Loucy (cell line): ENCODE results near the gene CSTF3.

Experiments used
- H2AFZ ChIP-seq: fragments of 200-600 bp; sonication (generic); 2 replicates; pipeline ENCODE4 v1.6.0; 2016; ENCODE audit warnings: antibody characterized with exemption, mild to moderate bottlenecking, low read length, moderate library complexity
- H3F3A ChIP-seq: fragments of 200-600 bp; 2 replicates; pipeline ENCODE4 v1.6.0; 2016; ENCODE audit warnings: antibody characterized with exemption, low read depth, mild to moderate bottlenecking
- H3K27me3 ChIP-seq: fragments of 200-600 bp; sonication (generic); 2 replicates; pipeline ENCODE4 v1.6.1; 2014; ENCODE audit warnings: low read length, mild to moderate bottlenecking; ENCODE audit not compliant: insufficient read depth, poor library complexity, severe bottlenecking
- H3K36me3 ChIP-seq: fragments of 200-600 bp; sonication (generic); 2 replicates; pipeline ENCODE4 v1.6.1; 2016; ENCODE audit warnings: low read length; ENCODE audit not compliant: insufficient read depth
- H3K4me1 ChIP-seq: fragments of 200-600 bp; sonication (generic); 2 replicates; pipeline ENCODE4 v1.5.1; 2014; ENCODE audit warnings: low read length, mild to moderate bottlenecking; ENCODE audit not compliant: insufficient read depth, poor library complexity, severe bottlenecking
- H3K4me2 ChIP-seq: fragments of 200-600 bp; sonication (generic); 2 replicates; pipeline ENCODE4 v1.6.0; 2014; ENCODE audit warnings: antibody characterized with exemption, low read length, low read depth, mild to moderate bottlenecking; ENCODE audit not compliant: poor library complexity, severe bottlenecking
- H3K4me3 ChIP-seq: fragments of 200-600 bp; sonication (generic); 2 replicates; pipeline ENCODE4 v1.5.1; 2014; ENCODE audit warnings: low read length, mild to moderate bottlenecking, mixed read lengths; ENCODE audit not compliant: poor library complexity, severe bottlenecking
- H3K79me2 ChIP-seq: fragments of 200-600 bp; sonication (generic); 2 replicates; pipeline ENCODE4 v1.6.1; 2014; ENCODE audit warnings: low read length; ENCODE audit not compliant: insufficient read depth
- H3K9ac ChIP-seq: fragments of 200-600 bp; sonication (generic); 2 replicates; pipeline ENCODE4 v1.6.0; 2014; ENCODE audit warnings: mild to moderate bottlenecking, low read depth, low read length, moderate library complexity; ENCODE audit not compliant: poor library complexity, severe bottlenecking
- H3K9me2 ChIP-seq: fragments of 200-600 bp; sonication (generic); replicated peaks from 2 replicates; pipeline ENCODE4 v1.6.1; 2016; ENCODE audit warnings: low read depth, low read length, mixed read lengths
- H3K9me3 ChIP-seq: fragments of 200-600 bp; sonication (generic); 2 replicates; pipeline ENCODE4 v1.6.1; 2014; ENCODE audit warnings: mild to moderate bottlenecking, antibody characterized with exemption, low read length, low read depth; ENCODE audit not compliant: insufficient read depth
- H4K20me1 ChIP-seq: fragments of 200-600 bp; sonication (generic); 2 replicates; pipeline ENCODE4 v1.6.0; 2014; ENCODE audit warnings: antibody characterized with exemption, low read length, mild to moderate bottlenecking; ENCODE audit not compliant: insufficient read depth, poor library complexity, severe bottlenecking
- CTCF ChIP-seq: fragments of 200-600 bp; sonication (generic); conservative IDR thresholded peaks from 2 replicates; pipeline ENCODE4 v1.5.1; 2014; ENCODE audit warnings: mild to moderate bottlenecking, antibody characterized with exemption, low read length
- EZH2phosphoT487 ChIP-seq: fragments of 200-600 bp; IDR thresholded peaks from 2 replicates; pipeline ENCODE4 v1.6.1; 2018; ENCODE audit warnings: antibody characterized with exemption, mild to moderate bottlenecking, moderate library complexity, borderline replicate concordance

Gene CSTF3

GRCh38 chr11:33045551-33046255, 115.6 kb downstream of the CSTF3 start:
- Histone ChIP-seq H3K4me3 (no peak overlapping the region), H3K4me1 (peaks cover 21% of the 10 kb centered on the region), H3K79me2 (peaks cover 23% of the 10 kb centered on the region), H2AFZ (no peak overlapping the region), H4K20me1 (no peaks in the 10 kb centered on the region), H3K27me3 (no peaks in the 10 kb centered on the region), H3F3A (no peaks in the 10 kb centered on the region), H3K9me2 (no peaks in the 10 kb centered on the region), H3K36me3 (peaks cover 9% of the 10 kb centered on the region; the same call in 1 of the 2 replicates), H3K9me3 (no peaks in the 10 kb centered on the region), H3K4me2 (no peak overlapping the region), H3K9ac (no peak overlapping the region)
- TF ChIP-seq CTCF = no peak
- no peak for TF ChIP-seq EZH2phosphoT487

DNA sequence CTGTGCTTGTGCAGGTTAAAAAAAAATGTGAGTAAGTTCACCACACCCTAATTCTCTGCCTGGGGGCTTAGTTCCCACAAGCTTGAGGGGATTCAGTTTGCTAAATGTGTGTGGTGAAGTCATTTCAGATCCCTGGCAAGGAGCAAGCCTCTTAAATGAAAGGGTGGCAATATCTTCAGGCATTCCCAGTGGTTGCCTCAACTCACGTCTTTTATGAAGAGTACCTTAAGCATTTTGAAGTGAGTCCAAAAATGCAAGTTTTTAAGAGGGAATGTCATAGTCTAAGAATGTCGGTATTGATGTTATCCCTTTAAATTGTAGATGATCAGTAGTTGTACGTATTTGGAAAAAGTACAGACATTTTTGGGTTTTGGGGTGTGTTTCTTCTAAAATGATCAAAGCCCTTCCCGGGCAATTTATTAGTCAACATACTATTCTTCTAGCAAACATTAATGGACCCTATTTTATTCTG, 117.0 kb downstream of the CSTF3 start:
- Histone ChIP-seq H2AFZ (no peak overlapping the region), H3K36me3 (peaks cover 9% of the 10 kb centered on the region; the same call in 1 of the 2 replicates)

GRCh38 chr11:33043221-33043830, 118.0 kb downstream of the CSTF3 start:
- no peaks in the 10 kb centered on the region for H4K20me1 ChIP-seq
- no peaks in the 10 kb centered on the region for H3F3A ChIP-seq
- H3K36me3 ChIP-seq = peaks cover 9% of the 10 kb centered on the region; the same call in 1 of the 2 replicates
- H3K27me3 ChIP-seq = no peaks in the 10 kb centered on the region
- peaks cover 28% of the 10 kb centered on the region for H3K4me1 ChIP-seq
- peak overlapping the region; percentile 25 for H3K4me2 ChIP-seq
- no peaks in the 10 kb centered on the region for H3K9me2 ChIP-seq
- H3K9ac ChIP-seq = no peak overlapping the region
- no peak overlapping the region for H2AFZ ChIP-seq
- H3K9me3 ChIP-seq = no peaks in the 10 kb centered on the region
- peaks cover 33% of the 10 kb centered on the region for H3K79me2 ChIP-seq
- H3K4me3 ChIP-seq = no peak overlapping the region
- TF ChIP-seq CTCF = no peak
- no peak for TF ChIP-seq EZH2phosphoT487

More for the DNA sequence above, 117.0 kb downstream of the CSTF3 start:
- TF ChIP-seq CTCF (no peak), EZH2phosphoT487 (no peak)
- H3K4me3 ChIP-seq = no peak overlapping the region
- no peak overlapping the region for H3K4me2 ChIP-seq
- no peaks in the 10 kb centered on the region for H3F3A ChIP-seq
- H3K79me2 ChIP-seq = peaks cover 33% of the 10 kb centered on the region
- H3K27me3 ChIP-seq = no peaks in the 10 kb centered on the region
- H3K9ac ChIP-seq = no peak overlapping the region
- H3K9me2 ChIP-seq = no peaks in the 10 kb centered on the region
- no peaks in the 10 kb centered on the region for H3K9me3 ChIP-seq
- H3K4me1 ChIP-seq = peaks cover 28% of the 10 kb centered on the region
- H4K20me1 ChIP-seq = no peaks in the 10 kb centered on the region
